Occipital lobe (tissue), 2 donors: Measurements from ENCODE around the gene FKBP5. TPM values are rescaled to one million over a fixed set of nuclear protein-coding genes. Genes with fewer than 3 reads are reported as not detected.

ENCODE experiments used
- DNase-seq: peaks from one replicate; lab custom pipeline; 2025; lab: John Stamatoyannopoulos, UW
- total RNA-seq: library from RNA; depleted of rRNA; stranded (reverse); fragments of >200 nt; gene quantifications from one replicate; pipeline ENCODE4 v1.2.3, GENCODE V29; 2014

Gene FKBP5
- total RNA-seq, 1 donor from 2014 or later, result 3.1 TPM

DNA sequence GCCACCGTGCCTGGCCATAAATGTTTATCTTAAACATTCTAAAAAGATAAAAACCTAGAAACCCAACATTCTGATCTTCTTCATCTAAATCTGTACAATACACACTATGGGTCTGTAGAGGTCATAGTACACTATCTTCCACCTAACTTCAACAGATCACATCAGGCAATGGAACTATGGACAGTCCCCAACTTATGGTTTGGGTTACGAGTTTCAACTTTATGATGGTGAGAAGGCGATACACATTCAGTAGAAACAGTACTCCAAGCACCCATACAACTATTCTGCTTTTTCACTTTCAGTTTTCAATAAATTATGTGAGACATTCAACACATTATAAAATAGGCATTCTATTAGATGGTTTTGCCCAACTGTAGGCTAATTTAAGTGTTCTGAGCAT lies 23.1 kb downstream of the FKBP5 start:
- no peak for DNase-seq

DNA sequence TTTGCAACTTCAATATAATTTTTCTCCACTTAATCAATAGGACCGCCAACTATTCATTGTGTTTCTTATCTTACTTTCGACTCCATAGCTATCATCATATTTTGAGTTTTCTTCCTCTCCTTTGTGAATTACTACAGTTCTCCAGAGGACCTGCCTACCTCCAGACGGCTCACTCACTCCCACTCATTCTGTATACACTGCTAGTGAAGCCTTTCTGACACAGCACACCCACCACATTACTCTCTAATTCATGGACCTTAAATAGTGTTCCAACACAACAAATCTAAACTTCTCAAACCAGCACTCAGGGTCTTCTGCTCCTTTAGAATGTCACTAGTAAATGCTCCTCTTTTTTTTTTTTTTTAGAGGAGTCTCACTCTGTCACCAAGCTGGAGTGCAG lies 23.8 kb downstream of the FKBP5 start:
- DNase-seq, result no peak

DNA sequence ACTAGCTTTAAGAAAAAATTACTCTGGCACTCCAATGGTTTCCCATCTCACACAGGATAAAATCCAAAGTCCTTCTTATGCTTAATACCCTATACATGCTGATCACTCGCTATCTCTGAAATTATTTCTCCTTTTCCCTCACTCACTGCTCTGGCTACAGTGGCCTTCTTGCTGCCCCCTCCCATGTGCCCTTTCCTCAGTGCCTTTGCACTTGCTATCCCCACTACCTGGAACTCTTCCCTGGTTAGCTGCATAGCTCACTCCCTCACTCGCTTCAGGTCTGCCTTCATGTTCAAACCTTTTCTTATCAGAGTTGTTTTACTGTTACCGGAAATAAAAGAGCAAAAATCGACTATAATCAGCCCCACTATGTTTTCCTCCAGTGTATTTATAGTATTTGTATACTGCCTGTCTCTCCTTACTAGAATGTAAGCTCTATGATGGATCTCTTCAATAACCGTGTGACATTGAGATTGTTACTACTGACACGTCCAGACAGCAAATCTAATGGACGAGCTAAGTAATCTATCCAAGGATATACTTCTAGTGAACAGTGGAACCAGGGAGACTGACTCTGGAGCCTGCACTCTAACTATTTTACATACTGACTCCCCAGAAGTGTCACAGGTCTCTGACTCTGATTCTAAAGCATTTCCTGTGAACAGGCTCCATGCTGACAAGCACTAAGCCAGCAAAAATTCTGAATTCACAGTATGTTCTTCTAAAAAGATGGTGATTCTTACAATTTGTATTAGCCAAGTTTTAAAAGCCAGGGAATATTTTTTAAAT lies 25.1 kb downstream of the FKBP5 start:
- no peak for DNase-seq

DNA sequence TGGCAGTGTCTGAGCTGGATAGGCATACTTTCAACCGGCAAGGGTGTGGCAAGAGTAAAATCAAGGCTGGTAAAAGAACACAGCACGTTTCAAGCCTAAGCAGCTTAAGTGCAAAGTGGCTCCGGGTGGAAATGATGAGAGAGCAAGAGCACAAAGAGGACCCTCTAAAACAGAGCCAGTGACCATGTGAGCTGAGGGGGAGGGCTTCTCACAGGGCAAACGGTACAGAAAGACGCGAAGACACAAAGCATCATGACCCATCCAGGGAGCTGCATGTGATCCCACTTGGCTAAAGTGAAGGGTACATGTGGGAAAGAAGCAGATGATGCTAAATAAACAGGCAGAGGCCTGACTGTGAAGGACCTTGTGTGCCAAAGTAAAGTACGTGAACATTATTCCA lies 25.7 kb downstream of the FKBP5 start:
- no peak for DNase-seq

GRCh38 chr6:35654883-35655282 lies 33.8 kb downstream of the FKBP5 start:
- no peak for DNase-seq

- DNase-seq, result no peak
Measured at GRCh38 chr6:35651244-35651643, 37.5 kb downstream of the FKBP5 start.

DNA sequence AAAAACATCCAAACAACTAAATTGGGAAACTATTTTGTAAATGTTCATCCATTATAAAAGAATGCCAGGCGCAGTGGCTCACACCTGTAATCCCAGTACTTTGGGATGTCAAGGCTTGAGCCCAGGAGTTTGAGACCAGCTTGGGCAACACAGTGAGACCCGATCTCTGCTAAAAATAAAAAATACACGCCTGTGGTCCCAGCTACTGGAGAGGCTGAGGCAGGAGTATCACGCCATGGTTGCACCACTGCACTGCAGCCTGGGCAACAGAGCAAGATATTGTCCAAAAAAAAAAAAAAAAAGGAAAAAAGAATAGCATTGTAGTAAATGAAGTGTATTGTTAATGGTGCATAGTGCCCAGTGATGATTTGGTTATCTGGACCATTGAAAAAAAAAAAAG lies 38.7 kb downstream of the FKBP5 start:
- DNase-seq, result no peak

DNA sequence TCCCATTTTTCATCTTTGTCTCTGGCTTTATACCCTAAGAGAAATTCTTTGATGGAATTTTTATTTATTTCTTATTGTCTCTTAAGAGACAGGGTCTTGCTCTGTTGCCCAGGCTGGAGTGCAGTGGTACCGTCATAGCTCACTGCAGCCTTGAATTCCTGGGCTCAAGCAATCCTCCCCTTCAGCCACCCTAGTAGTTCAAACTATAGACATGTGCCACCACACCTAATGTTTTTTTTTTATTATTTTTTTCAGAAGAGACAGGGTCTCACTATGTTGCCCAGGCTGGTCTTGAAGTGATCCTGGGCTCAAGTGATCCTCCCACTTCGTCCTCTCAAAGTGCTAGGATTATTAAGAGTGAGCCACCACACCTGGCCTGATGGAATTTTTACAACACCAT lies 40.5 kb downstream of the FKBP5 start:
- DNase-seq, result no peak

DNA sequence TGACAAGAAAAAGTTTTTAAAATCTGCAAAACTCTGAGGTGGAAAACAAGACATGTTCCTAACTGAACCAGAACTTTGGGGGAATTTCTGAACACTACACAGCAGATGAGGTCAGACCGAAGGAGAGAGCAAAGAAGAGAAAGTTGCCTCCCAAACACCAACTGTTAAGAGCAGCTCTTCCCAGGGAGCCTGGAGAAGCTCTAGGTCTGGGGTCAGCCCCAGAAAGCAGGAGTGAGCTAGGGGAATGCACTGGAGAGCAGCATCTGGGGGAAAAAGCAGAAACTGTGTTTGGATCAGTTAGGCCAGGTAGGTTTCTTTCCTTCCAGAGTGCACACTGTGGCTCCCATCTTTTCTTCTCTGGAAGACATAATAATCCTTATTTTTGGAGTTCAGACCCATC lies 41.3 kb downstream of the FKBP5 start:
- DNase-seq, result no peak

GRCh38 chr6:35643162-35643535 lies 45.6 kb downstream of the FKBP5 start:
- no peak for DNase-seq

- DNase-seq, result no peak
Measured at GRCh38 chr6:35642471-35643161, 46.1 kb downstream of the FKBP5 start.

GRCh38 chr6:35640017-35640664 lies 48.6 kb downstream of the FKBP5 start:
- DNase-seq, result no peak

DNA sequence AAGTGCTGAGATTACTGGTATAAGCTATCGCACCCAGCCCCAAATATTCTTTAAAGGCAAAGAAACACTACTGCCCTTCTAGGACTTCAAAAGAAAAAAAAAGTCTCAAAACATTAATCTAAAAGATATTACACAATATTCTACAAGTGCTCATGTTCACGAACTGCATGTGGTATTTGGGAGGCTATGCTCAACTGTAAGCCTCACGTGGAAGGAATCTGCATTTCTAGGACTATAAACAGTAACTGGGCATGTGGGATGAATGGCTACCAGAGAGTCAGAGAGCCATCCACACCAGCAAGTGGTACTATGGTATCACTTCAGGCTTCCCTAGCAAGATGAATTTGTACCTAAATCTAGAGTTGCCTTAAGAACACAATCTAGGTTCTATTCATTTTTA lies 50.0 kb downstream of the FKBP5 start:
- no peak for DNase-seq

DNA sequence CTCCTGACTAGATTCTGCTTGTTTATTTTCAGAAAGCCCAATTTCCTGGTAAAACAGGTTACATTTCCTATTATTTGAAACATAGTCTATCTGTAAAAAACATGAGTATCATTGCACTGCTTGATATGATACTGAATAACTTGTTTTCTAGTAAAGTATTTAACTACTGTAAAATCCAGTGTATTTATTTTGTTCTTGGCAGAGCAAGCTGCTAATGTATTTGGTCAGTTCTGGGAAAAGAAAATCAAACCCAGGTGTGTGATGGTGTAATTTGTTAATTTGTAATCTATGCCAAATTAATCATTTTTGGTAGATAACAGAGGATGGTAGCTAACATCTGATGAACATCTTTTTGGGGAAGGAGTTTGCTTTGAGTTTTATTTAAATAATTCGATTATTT lies 50.8 kb downstream of the FKBP5 start:
- no peak for DNase-seq

GRCh38 chr6:35635601-35636597 lies 52.8 kb downstream of the FKBP5 start:
- DNase-seq, result no peak

GRCh38 chr6:35634316-35634715 lies 54.4 kb downstream of the FKBP5 start:
- DNase-seq, result no peak

DNA sequence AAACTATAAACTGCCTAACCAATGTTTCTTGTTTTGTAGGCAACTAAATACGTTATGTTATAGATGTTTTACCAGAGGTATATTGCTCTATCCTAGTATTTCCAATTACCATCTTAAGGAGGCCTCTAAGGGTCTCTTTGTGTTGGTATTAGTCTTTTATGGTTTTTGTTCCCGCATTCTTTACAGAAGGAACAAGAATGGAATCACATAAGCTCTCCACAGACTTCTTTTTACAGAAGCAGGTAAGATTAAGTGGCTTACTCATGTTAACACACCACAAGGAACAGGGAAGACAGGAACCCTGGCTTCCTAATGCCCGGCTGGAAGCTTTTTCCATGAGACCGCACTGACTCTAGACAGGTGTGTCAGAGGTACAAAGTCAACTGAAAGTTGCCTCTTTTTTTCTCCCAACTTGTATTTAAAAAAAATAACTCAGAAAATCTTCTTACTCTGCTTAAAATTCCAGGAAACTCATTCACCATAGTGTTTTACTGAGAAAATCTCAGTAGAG lies 55.1 kb downstream of the FKBP5 start:
- no peak for DNase-seq

GRCh38 chr6:35629876-35630378 lies 58.8 kb downstream of the FKBP5 start:
- DNase-seq, result no peak

DNA sequence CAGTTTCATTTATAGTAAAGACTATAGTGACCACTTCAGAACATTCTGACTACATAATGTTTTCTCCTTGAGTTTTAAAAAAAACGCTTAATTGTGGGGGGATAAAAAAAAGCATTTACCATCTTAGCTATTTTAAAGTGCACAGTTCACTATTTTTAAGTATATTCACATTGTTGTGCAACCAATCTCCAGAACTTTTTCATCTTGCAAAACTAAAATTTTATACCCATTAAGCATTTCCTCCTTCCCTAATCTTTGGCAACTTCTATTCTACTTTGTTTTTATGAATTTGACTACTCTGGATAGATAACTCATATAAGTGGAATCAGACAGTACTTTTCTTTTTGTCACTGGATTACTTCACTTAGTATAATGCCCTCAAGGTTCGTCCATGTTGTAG lies 62.3 kb downstream of the FKBP5 start:
- DNase-seq, result no peak

DNA sequence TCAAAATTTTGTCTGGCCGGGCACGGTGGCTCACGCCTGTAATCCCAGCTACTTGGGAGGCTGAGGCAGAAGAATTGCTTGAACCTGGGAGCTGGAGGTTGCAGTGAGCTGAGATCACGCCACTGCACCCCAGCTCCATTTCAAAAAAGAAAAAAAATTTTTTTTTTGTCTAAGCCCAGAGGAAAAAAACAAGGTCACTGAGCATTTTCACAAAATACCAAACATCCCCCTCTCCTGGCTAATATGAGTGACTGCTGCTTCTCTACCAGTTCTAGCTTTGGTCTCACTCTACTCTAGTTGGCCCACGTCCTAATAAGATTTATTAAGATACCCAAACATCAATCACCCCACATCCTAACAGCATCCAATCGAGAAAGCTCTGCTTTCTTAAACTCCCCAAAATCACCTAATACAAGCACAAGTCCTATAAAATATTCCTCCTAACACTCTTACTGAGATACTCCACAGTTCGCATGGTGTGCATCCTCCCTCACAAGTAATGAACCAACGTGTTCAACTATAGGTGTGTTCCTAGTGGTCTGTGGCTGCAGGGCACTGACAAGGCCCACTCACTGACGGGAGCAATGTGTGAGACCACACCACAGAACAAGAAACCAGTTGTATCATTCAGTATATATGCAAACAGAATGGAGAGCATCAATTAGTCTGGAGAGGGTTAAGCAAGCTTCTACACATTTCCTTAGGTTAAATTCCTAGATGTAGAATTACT lies 64.2 kb downstream of the FKBP5 start:
- no peak for DNase-seq
